Measurements from ENCODE around the gene C5AR1.
A peak's percentile ranks its signal among the peaks of the same experiment; 100 is the strongest.
"Not testable (repeated sequence)": the region's sequence is repeated elsewhere in the genome, so short reads cannot be mapped to it uniquely, and the experiment has no call there.

Gene C5AR1

GRCh38 chr19:47331931-47332547 lies 22.4 kb downstream of the C5AR1 start, which contains the start of gene C5AR2:
C5AR2 (plus strand) TSS chr19:47332175; CDS start chr19:47340800, 8,625 bp downstream.
- TF ChIP-seq POLR2A (IDR thresholded peaks at IDR 0.05; ENCODE audit: low read length) (peak; percentile 88), GATA1 (IDR thresholded peaks at IDR 0.05; ENCODE audit: low read depth, low read length) (no peak)
- no peak for DNase-seq

- DNase-seq = peak; percentile 54 to 63
Observed at GRCh38 chr19:47336765-47337718, 27.4 kb downstream of the C5AR1 start.

- TF ChIP-seq GATA1 (IDR thresholded peaks at IDR 0.05; ENCODE audit: low read depth, low read length) (no peak), POLR2A (IDR thresholded peaks at IDR 0.05; ENCODE audit: low read length) (no peak)
- DNase-seq = no peak
Observed at GRCh38 chr19:47339196-47339880, 29.7 kb downstream of the C5AR1 start.

- DNase-seq = no peak
- TF ChIP-seq GATA1 (IDR thresholded peaks at IDR 0.05; ENCODE audit: low read depth, low read length) (no peak), POLR2A (IDR thresholded peaks at IDR 0.05; ENCODE audit: low read length) (no peak)
Observed at GRCh38 chr19:47340477-47341208, 31.0 kb downstream of the C5AR1 start.

GRCh38 chr19:47341734-47342133 lies 32.1 kb downstream of the C5AR1 start:
- no peak for TF ChIP-seq GATA1 (IDR thresholded peaks at IDR 0.05; ENCODE audit: low read depth, low read length)
- no peak for TF ChIP-seq POLR2A (IDR thresholded peaks at IDR 0.05; ENCODE audit: low read length)
- DNase-seq = peak in 1 of 2 experiments; percentile 21

- TF ChIP-seq GATA1 (IDR thresholded peaks at IDR 0.05; ENCODE audit: low read depth, low read length) (no peak), POLR2A (IDR thresholded peaks at IDR 0.05; ENCODE audit: low read length) (no peak)
Observed at GRCh38 chr19:47343194-47343802, 33.6 kb downstream of the C5AR1 start.

GRCh38 chr19:47344425-47344824 lies 34.8 kb downstream of the C5AR1 start:
- no peak for TF ChIP-seq GATA1 (IDR thresholded peaks at IDR 0.05; ENCODE audit: low read depth, low read length)
- TF ChIP-seq POLR2A (IDR thresholded peaks at IDR 0.05; ENCODE audit: low read length) = no peak
- DNase-seq = no peak

More at GRCh38 chr19:47343194-47343802, 33.6 kb downstream of the C5AR1 start:
- no peak for DNase-seq

GRCh38 chr19:47346024-47346423 lies 36.4 kb downstream of the C5AR1 start:
- not testable (repeated sequence) for DNase-seq

GRCh38 chr19:47348819-47349795 lies 39.4 kb downstream of the C5AR1 start, which contains the start of gene DHX34:
DHX34 (plus strand) TSS chr19:47349315; CDS start chr19:47353031, 3,716 bp downstream.
- DNase-seq = peak; percentile 100
- TF ChIP-seq POLR2A (IDR thresholded peaks at IDR 0.05; ENCODE audit: low read length) (peak; percentile 89), GATA1 (IDR thresholded peaks at IDR 0.05; ENCODE audit: low read depth, low read length) (no peak)

GRCh38 chr19:47350630-47351029 lies 41.0 kb downstream of the C5AR1 start:
- TF ChIP-seq POLR2A (IDR thresholded peaks at IDR 0.05; ENCODE audit: low read length) (no peak), GATA1 (IDR thresholded peaks at IDR 0.05; ENCODE audit: low read depth, low read length) (no peak)
- no peak for DNase-seq

- TF ChIP-seq GATA1 (IDR thresholded peaks at IDR 0.05; ENCODE audit: low read depth, low read length) (no peak), POLR2A (IDR thresholded peaks at IDR 0.05; ENCODE audit: low read length) (peak; percentile 29)
- peak; percentile 38 to 65 for DNase-seq
Observed at GRCh38 chr19:47351548-47351947, 41.9 kb downstream of the C5AR1 start.

- DNase-seq = peak; percentile 33 to 44
- TF ChIP-seq POLR2A (IDR thresholded peaks at IDR 0.05; ENCODE audit: low read length) (no peak), GATA1 (IDR thresholded peaks at IDR 0.05; ENCODE audit: low read depth, low read length) (no peak)
Observed at GRCh38 chr19:47352095-47352494, 42.4 kb downstream of the C5AR1 start.

Data from erythroblast (primary cell).